ENCODE measurements around the gene IFNK.

The IFNK gene

GRCh38 chr9:27573634-27574590 lies 49.8 kb downstream of the IFNK start:
- DNase-seq, result peak; percentile 98
